Measurements from ENCODE around the gene ANKRD26.

The ANKRD26 gene

GRCh38 chr10:26959841-26960240 is 140.5 kb downstream of the ANKRD26 start:
- H3K36me3 ChIP-seq (ENCODE audit: insufficient read depth, low read length): no peaks in the 10 kb centered on the region
- H3K4me3 ChIP-seq (ENCODE audit: low read depth in 1 of 2, low read length in 2 of 2): no peak overlapping the region
- no peak overlapping the region for H3K27ac ChIP-seq (ENCODE audit: low read depth, low read length)
- no peaks in the 10 kb centered on the region for H3K27me3 ChIP-seq (ENCODE audit: control insufficient read depth in 1 of 2, insufficient read depth in 2 of 2, low read length in 2 of 2)
- no peaks in the 10 kb centered on the region for H3K9me3 ChIP-seq (ENCODE audit: low read length)
- no peak overlapping the region for H3K9ac ChIP-seq (ENCODE audit: low read length)
- H3K4me1 ChIP-seq (ENCODE audit: insufficient read depth, low read length): no peaks in the 10 kb centered on the region
